SH-SY5Y (cell line): ENCODE data around the gene TRMT44.

ENCODE experiments used
- GATA2 ChIP-seq: IDR thresholded peaks from 2 replicates; pipeline ENCODE4 v1.6.1; 2011; ENCODE audit warnings: mild to moderate bottlenecking, low read depth, low read length
- GATA3 ChIP-seq: IDR thresholded peaks from 2 replicates; pipeline ENCODE4 v1.6.1; 2011; ENCODE audit warnings: low read depth, mild to moderate bottlenecking, low read length, moderate library complexity

DNA sequence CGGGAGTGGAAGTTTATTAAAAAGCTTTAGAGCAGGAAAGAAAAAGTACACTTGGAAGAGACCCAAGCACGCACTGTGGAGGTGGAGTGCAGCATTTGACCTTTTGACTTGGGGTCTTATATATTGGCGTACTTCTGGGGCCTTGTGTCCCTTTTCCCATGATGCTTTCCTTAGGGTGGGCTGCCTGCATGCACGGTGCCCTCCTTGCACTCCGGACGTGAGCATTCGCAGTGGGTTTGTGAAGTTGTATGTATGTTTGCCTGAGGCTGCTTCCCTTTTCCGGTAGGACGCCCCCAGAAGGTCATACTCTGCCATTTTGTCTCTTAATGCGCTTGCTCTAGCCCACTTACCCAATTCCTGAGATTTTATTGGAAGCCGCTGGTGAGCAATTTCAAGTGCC is 39.6 kb downstream of the TRMT44 start:
- TF ChIP-seq GATA2 = no peak
- TF ChIP-seq GATA3 = no peak
